ENCODE data around the gene SERPINA6. TPM values are rescaled to one million over a fixed set of nuclear protein-coding genes. Genes with fewer than 3 reads are reported as not detected.

Gene SERPINA6
- total RNA-seq, 6 experiments from 2014 or later, result not detected

- no peak for DNase-seq
- H3K4me1 Mint-ChIP-seq (ENCODE audit: low read depth), result no peaks in the 10 kb centered on the region
- H3K27me3 Mint-ChIP-seq (ENCODE audit: insufficient read depth), result no peaks in the 10 kb centered on the region; the same call in 1 of the 2 replicates
- no peaks in the 10 kb centered on the region; the same call in 1 of the 2 replicates for H3K36me3 Mint-ChIP-seq (ENCODE audit: low read depth)
- no peak for TF ChIP-seq CTCF (IDR thresholded peaks at IDR 0.05)
- H3K4me3 Mint-ChIP-seq, result no peak overlapping the region
- H3K27ac Mint-ChIP-seq, result no peak overlapping the region
- peaks cover 9% of the 10 kb centered on the region; the same call in 1 of the 2 replicates for H3K9me3 Mint-ChIP-seq
These were observed 7.7 kb upstream of the SERPINA6 start for GRCh38 chr14:94330857-94331256.

- Mint-ChIP-seq H3K9me3 (peaks cover 9% of the 10 kb centered on the region; the same call in 1 of the 2 replicates), H3K27ac (no peak overlapping the region), H3K4me1 (ENCODE audit: low read depth) (no peaks in the 10 kb centered on the region), H3K27me3 (ENCODE audit: insufficient read depth) (no peaks in the 10 kb centered on the region; the same call in 1 of the 2 replicates), H3K4me3 (no peak overlapping the region), H3K36me3 (ENCODE audit: low read depth) (no peaks in the 10 kb centered on the region; the same call in 1 of the 2 replicates)
- no peak for DNase-seq
- TF ChIP-seq CTCF (IDR thresholded peaks at IDR 0.05), result no peak
These were observed 7.3 kb upstream of the SERPINA6 start for GRCh38 chr14:94330432-94330831.

- Mint-ChIP-seq H3K27ac (no peak overlapping the region), H3K9me3 (peaks cover 9% of the 10 kb centered on the region; the same call in 1 of the 2 replicates), H3K4me3 (no peak overlapping the region), H3K4me1 (ENCODE audit: low read depth) (no peaks in the 10 kb centered on the region), H3K36me3 (ENCODE audit: low read depth) (no peaks in the 10 kb centered on the region; the same call in 1 of the 2 replicates), H3K27me3 (ENCODE audit: insufficient read depth) (no peaks in the 10 kb centered on the region; the same call in 1 of the 2 replicates)
- TF ChIP-seq CTCF (IDR thresholded peaks at IDR 0.05), result no peak
- no peak for DNase-seq
These were observed 6.7 kb upstream of the SERPINA6 start for GRCh38 chr14:94329857-94330256.

GRCh38 chr14:94328196-94328595, 5.1 kb upstream of the SERPINA6 start:
- H3K27me3 Mint-ChIP-seq (ENCODE audit: insufficient read depth), result no peaks in the 10 kb centered on the region; the same call in 1 of the 2 replicates
- peaks cover 9% of the 10 kb centered on the region; the same call in 1 of the 2 replicates for H3K9me3 Mint-ChIP-seq
- no peak overlapping the region for H3K4me3 Mint-ChIP-seq
- no peak overlapping the region for H3K27ac Mint-ChIP-seq
- no peak for TF ChIP-seq CTCF (IDR thresholded peaks at IDR 0.05)
- no peak for DNase-seq
- H3K36me3 Mint-ChIP-seq (ENCODE audit: low read depth), result no peaks in the 10 kb centered on the region; the same call in 1 of the 2 replicates
- H3K4me1 Mint-ChIP-seq (ENCODE audit: low read depth), result no peaks in the 10 kb centered on the region

GRCh38 chr14:94321421-94322271, 1.5 kb downstream of the SERPINA6 start:
- no peaks in the 10 kb centered on the region for H3K36me3 Mint-ChIP-seq (ENCODE audit: low read depth)
- H3K4me3 Mint-ChIP-seq, result no peak overlapping the region
- no peak for DNase-seq
- H3K4me1 Mint-ChIP-seq (ENCODE audit: low read depth), result no peaks in the 10 kb centered on the region
- H3K9me3 Mint-ChIP-seq, result peaks cover 2% of the 10 kb centered on the region
- H3K27me3 Mint-ChIP-seq (ENCODE audit: insufficient read depth), result peaks cover 6% of the 10 kb centered on the region
- no peak overlapping the region for H3K27ac Mint-ChIP-seq
- TF ChIP-seq CTCF (IDR thresholded peaks at IDR 0.05), result no peak

Measured in HFFc6 (cell line).